Activated T-helper 2 cell treated with anti-CD3 and anti-CD28 coated beads, Interferon-gamma antibody, Interleukin-2, Interleukin-4, amounts not matched to agents 10 μg/mL and 5 μg/mL and 100 μg/mL, durations not matched to agents 14 hours and 24 hours and 36 hours (primary cell): ENCODE data around the gene FOXA2. TPM values are rescaled to one million over a fixed set of nuclear protein-coding genes. Genes with fewer than 3 reads are reported as not detected.

Experiments used
- DNase-seq: peaks from one replicate; pipeline ENCODE4 v3.0.0; 2021; ENCODE audit warnings: low spot score
- H3K27ac Mint-ChIP-seq: one replicate; pipeline ENCODE4 v1.8.0; 2021; ENCODE audit warnings: mixed read lengths
- H3K27me3 Mint-ChIP-seq: one replicate; pipeline ENCODE4 v1.8.0; 2021; ENCODE audit warnings: low read depth, mixed read lengths
- H3K36me3 Mint-ChIP-seq: one replicate; pipeline ENCODE4 v1.8.0; 2021; ENCODE audit warnings: low read depth, mixed read lengths
- H3K4me1 Mint-ChIP-seq: one replicate; pipeline ENCODE4 v1.8.0; 2021; ENCODE audit warnings: low read depth, mixed read lengths
- H3K4me3 Mint-ChIP-seq: one replicate; pipeline ENCODE4 v1.8.0; 2021; ENCODE audit warnings: low read depth, mild to moderate bottlenecking, moderate library complexity, mixed read lengths
- H3K9me3 Mint-ChIP-seq: one replicate; pipeline ENCODE4 v1.8.0; 2021; ENCODE audit warnings: mixed read lengths
- intact Hi-C: fragments of 100-400 bp; cut with micrococcal nuclease; formaldehyde crosslinking; loops from one replicate; pipeline ENCODE4 v1.15.1; 2023
- total RNA-seq: library from RNA; stranded (reverse); gene quantifications from 2 replicates; pipeline ENCODE4 v1.2.3, GENCODE V29; 2022

FOXA2 gene
- total RNA-seq, 1 donor from 2014 or later = not detected

- intact Hi-C loops = no loop called here
- DNase-seq = no peak
- H3K27me3 Mint-ChIP-seq = no peaks in the 10 kb centered on the region
- no peak overlapping the region for H3K4me3 Mint-ChIP-seq
- no peak overlapping the region for H3K27ac Mint-ChIP-seq
- peaks cover 3% of the 10 kb centered on the region for H3K9me3 Mint-ChIP-seq
- no peaks in the 10 kb centered on the region for H3K4me1 Mint-ChIP-seq
- no peaks in the 10 kb centered on the region for H3K36me3 Mint-ChIP-seq
Observed at GRCh38 chr20:22536141-22536828, 48.1 kb downstream of the FOXA2 start.

DNA sequence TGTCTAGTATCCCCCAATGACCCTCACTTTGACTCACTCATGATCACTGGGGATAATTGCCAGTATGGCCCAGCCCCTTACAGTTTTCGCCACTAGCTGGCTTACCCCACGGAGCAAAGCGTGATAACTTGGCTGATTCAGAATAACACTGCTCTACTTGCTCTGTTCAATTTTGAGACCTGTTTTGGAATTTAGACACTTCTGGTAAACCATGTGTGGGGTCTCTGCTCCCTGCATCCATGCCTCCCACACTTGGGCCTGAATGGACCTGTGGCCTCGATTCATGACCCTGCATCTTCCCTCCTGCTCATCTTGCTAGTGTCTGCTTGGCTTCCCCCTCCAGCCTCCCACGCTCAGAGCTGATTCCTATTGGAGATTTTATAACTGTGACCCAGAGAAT lies 48.9 kb downstream of the FOXA2 start:
- Mint-ChIP-seq H3K4me1 (no peaks in the 10 kb centered on the region), H3K9me3 (peaks cover 3% of the 10 kb centered on the region), H3K36me3 (no peaks in the 10 kb centered on the region), H3K27me3 (no peaks in the 10 kb centered on the region), H3K4me3 (no peak overlapping the region), H3K27ac (no peak overlapping the region)
- intact Hi-C loops = no loop called here
- DNase-seq = no peak

GRCh38 chr20:22533823-22534751 lies 50.3 kb downstream of the FOXA2 start:
- H3K27ac Mint-ChIP-seq = no peak overlapping the region
- no peaks in the 10 kb centered on the region for H3K36me3 Mint-ChIP-seq
- intact Hi-C loops = no loop called here
- no peak overlapping the region for H3K4me3 Mint-ChIP-seq
- H3K4me1 Mint-ChIP-seq = no peaks in the 10 kb centered on the region
- DNase-seq = no peak
- H3K27me3 Mint-ChIP-seq = no peaks in the 10 kb centered on the region
- peaks cover 2% of the 10 kb centered on the region for H3K9me3 Mint-ChIP-seq

DNA sequence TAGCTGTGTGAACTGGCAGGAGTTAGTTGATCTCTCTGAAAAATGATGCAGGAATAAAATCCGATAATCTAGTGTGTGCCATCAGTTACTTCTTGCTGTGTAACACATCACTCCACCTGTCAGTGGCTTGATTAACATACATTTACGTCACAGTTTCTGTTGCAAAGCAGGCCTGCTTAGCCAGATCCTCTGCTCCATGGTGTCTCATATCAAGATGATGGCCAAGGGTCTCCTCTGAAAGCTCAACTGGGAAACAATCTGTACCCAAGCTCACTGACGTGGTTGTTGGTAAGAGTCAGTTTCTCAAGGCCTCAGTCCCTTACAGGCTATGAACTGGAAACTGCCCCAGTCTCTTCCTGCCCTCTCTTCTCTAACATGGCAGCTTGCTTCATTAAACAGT lies 51.8 kb downstream of the FOXA2 start:
- Mint-ChIP-seq H3K36me3 (no peaks in the 10 kb centered on the region), H3K27me3 (no peaks in the 10 kb centered on the region), H3K9me3 (peaks cover 2% of the 10 kb centered on the region), H3K27ac (no peak overlapping the region), H3K4me1 (no peaks in the 10 kb centered on the region), H3K4me3 (no peak overlapping the region)
- DNase-seq = no peak
- intact Hi-C loops = no loop called here

DNA sequence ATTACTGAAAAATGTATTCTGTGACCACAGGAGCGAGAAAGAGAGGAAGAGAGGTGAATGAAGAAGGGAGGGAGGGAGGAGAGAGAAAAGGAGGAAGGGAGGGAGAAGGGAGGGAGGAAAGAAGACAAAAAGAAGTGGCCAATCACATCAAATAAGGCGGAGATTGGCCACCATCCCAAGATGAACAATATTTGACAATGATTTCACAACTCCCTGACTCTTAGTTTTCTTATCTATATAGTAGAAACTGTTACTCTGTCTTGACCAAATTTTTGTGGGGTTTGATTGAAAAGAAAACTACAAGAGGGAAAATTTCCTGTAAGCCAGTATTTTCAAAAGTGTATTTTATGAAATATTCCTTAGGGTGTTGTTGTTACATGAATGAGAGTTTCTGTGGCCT lies 52.6 kb downstream of the FOXA2 start:
- Mint-ChIP-seq H3K36me3 (no peaks in the 10 kb centered on the region), H3K4me1 (no peaks in the 10 kb centered on the region), H3K9me3 (peaks cover 2% of the 10 kb centered on the region), H3K4me3 (no peak overlapping the region), H3K27ac (no peak overlapping the region), H3K27me3 (no peaks in the 10 kb centered on the region)
- intact Hi-C loops = no loop called here
- DNase-seq = no peak

- Mint-ChIP-seq H3K4me1 (no peaks in the 10 kb centered on the region), H3K27ac (no peak overlapping the region), H3K9me3 (peaks cover 2% of the 10 kb centered on the region), H3K4me3 (no peak overlapping the region), H3K36me3 (no peaks in the 10 kb centered on the region), H3K27me3 (no peaks in the 10 kb centered on the region)
- intact Hi-C loops = no loop called here
- DNase-seq = no peak
Observed at GRCh38 chr20:22531056-22531615, 53.2 kb downstream of the FOXA2 start.
